Fibroblast of villous mesenchyme (primary cell): Measurements from ENCODE around the gene ISG15. TPM values are rescaled to one million over a fixed set of nuclear protein-coding genes. Genes with fewer than 3 reads are reported as not detected.

Source experiments
- DNase-seq: peaks from one replicate; pipeline ENCODE4 v3.0.0-alpha.2; 2010; ENCODE audit warnings: low read depth
- H3K4me3 ChIP-seq: 2 replicates; pipeline ENCODE4 v1.5.1; 2011; ENCODE audit warnings: low read depth, mild to moderate bottlenecking, low read length
- total RNA-seq: library from RNA; depleted of rRNA; stranded (reverse); fragments of >200 nt; gene quantifications from 2 replicates; pipeline ENCODE4 v1.2.3, GENCODE V29; 2012
- TF ChIP-seq, protein P1 (sequence below): IDR thresholded peaks from 2 replicates; pipeline ENCODE4 v1.5.1; 2012; ENCODE audit warnings: low read depth, mild to moderate bottlenecking, low read length; ENCODE audit not compliant: insufficient read depth

ISG15 gene
- total RNA-seq, 1 donor, result 137 TPM

DNA sequence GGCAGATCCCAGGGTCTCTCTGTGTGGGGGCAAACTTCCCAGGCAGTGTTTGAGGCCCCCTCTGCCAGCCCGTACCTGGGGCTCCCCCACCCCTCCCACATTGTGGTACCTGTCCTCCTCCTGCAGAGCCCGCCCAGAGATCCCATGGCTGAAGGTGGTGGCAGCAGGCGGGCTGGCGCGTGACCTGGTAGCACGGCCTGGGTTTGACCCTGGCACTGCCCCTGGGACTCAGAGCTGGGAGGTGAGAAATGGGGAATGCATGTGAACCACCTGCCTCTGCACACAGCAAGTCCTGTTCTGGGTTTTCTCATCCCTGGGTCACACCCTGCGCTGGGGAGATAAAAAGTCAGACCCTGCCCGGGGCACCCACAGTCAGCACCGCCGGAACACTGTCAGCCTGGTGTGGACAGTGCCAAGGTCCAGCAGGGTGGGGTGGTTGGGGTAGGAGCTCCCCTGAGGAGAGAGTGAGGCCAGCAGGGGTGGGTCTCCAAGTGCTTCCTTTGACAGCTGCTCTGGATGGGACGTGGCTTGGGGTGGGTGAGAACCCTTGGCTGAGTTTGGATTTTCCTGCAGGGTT lies 18.4 kb downstream of the ISG15 start:
- TF ChIP-seq, protein P1, sequence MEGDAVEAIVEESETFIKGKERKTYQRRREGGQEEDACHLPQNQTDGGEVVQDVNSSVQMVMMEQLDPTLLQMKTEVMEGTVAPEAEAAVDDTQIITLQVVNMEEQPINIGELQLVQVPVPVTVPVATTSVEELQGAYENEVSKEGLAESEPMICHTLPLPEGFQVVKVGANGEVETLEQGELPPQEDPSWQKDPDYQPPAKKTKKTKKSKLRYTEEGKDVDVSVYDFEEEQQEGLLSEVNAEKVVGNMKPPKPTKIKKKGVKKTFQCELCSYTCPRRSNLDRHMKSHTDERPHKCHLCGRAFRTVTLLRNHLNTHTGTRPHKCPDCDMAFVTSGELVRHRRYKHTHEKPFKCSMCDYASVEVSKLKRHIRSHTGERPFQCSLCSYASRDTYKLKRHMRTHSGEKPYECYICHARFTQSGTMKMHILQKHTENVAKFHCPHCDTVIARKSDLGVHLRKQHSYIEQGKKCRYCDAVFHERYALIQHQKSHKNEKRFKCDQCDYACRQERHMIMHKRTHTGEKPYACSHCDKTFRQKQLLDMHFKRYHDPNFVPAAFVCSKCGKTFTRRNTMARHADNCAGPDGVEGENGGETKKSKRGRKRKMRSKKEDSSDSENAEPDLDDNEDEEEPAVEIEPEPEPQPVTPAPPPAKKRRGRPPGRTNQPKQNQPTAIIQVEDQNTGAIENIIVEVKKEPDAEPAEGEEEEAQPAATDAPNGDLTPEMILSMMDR, result no peak
- no peak overlapping the region for H3K4me3 ChIP-seq

DNA sequence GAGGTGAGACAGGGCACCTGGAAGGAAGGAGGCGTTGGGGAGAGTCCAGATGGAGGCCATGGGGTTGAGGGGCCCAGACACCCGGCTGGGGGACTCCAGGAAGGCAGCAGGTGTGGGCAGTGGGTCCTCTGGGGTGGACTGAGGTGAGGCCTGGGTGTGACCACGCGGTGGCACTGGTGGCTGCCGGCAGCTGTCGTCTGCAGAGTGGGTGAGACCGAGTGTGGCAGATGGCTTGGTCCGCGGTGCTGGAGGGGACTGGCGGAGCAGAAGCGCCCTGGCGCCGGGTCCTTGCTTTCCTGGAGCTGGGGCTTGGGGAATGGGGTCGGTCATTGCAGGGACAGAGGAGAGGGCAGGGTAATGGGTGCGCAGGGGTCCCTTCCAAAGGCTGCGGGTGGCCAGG lies 19.1 kb downstream of the ISG15 start:
- TF ChIP-seq, protein P1, result no peak
- H3K4me3 ChIP-seq, result no peak overlapping the region
- no peak for DNase-seq

More for the DNA sequence above, 18.4 kb downstream of the ISG15 start:
- DNase-seq, result no peak

DNA sequence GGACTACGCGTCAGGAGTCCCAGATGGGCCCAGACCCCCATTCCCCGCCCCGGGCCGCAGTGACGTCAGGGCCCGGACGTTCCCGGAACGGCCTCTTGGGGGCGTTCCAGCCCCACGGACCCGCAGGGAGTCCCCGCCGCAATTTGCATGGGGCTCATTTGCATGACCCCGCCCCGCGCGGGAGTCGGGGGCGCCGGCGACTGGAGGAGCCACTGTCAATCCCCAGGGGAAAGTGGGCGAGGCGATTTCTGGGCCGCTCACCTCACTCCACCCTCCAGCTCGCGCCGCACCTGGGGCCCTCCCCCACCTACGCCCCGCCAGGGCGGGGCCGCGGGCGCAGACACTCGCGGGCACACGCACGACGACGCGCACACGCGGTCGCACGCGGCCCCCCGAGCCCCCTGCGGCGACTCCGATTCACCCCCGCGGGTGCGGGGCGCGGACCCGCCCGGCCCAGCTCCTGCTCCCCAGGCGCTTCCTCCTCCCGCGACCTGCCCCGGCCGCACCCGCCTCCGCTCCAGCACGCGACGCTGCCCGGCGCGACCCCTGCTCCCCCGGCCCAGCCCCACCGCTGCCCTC lies 19.8 kb downstream of the ISG15 start:
- DNase-seq, result peak; percentile 86
- TF ChIP-seq, protein P1, result peak; percentile 75
- peak overlapping the region; percentile 54 for H3K4me3 ChIP-seq

DNA sequence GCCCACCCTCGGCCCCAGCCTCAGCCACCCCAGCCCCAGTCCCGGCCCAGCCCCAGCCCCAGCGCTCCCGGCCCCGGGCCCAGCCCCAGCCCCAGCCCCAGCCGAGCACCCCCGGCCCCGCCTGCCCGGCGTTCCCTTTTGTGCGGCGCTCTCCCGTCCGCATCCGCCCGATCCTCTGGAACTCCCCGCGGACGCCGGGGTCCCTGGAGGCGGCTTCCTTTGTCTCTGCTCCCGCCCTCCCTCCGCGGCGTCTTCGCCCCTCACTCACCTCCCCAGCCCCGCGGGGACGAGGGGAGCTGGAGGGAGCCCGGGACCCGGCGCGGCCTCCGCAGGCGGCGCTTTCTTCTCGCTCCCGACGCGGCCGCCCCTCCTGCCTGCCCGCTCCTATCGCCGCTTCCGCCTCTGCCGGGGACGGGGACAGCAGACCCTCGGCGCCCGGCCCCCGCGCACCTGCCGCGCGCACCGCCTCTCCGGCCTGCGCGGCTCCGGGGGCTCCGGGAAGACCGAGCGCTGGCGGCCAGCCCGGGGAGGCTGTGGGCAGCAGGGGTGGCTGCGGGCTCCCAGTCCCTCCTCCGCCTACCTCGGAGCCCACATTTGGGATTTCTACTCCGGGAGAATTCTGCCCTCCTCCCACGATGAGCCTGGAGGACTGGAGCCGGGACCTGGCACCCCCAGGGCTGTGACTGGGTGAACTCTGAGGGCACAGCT lies 20.6 kb downstream of the ISG15 start:
- no peak for DNase-seq
- H3K4me3 ChIP-seq, result peak overlapping the region; percentile 34
- TF ChIP-seq, protein P1, result no peak

DNA sequence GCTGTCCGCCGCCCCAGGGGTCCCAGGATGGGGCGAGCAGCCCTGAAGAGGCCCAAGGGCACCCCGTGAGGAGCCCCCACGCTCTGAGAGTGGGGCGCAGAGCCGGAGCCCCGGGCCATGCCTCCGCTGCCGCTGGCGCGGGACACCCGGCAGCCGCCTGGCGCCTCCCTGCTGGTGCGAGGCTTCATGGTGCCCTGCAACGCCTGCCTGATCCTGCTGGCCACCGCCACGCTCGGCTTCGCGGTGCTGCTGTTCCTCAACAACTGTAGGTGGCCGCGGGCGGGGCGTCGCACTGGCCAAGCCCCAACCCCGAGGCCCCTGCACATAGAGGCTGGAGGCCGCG lies 21.1 kb downstream of the ISG15 start:
- TF ChIP-seq, protein P1, result no peak
- DNase-seq, result no peak
- no peak overlapping the region for H3K4me3 ChIP-seq

DNA sequence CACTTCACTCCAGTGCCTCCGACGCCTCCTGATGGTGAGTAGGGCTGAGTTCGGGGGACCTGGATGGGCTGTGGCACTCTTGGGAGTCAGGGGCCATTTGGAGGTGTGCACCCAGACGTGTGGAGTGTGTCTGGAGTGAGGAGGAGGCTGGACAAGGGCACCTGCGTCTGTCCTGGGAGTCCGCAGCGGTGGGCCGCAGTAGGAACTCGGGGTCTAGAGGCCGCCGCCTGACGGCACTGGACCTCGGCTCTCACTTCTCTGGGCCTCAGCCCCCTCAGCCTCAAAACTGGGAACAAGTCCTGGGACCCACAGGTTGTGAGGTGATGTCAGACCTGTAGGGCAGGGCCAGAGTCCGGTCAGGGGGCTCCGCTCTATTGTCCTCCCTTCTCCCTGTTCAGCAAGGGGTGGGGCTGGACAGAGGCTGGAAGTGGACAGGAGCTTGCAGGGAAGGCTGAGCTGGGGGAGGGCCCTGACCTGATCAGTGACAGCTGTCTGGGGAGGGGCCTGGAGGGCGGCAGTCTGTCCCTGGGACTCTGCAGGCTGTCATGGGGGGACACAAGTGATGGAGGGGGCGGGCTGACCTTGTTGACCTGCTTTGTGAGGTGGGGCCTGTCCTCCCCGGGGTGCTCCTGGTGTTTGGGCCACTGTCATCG lies 22.1 kb downstream of the ISG15 start:
- no peak overlapping the region for H3K4me3 ChIP-seq
- no peak for DNase-seq
- TF ChIP-seq, protein P1, result no peak
